Testis (tissue), 2 donors: ENCODE data around the gene MLLT11.

ENCODE experiments used
- POLR2A ChIP-seq: fragments of 450-650 bp; IDR thresholded peaks from one replicate; pipeline ENCODE4 v1.6.1; 2017; ENCODE audit warnings: antibody characterized with exemption, mild to moderate bottlenecking, moderate library complexity
- TF ChIP-seq, protein P1 (sequence below), 3 experiments: fragments of 450-650 bp in 2 of 3; fragments of 200-600 bp in 1 of 3; sonication (generic) in 1 of 3; IDR thresholded peaks; one replicate each; pipeline ENCODE4 v1.5.1; 2016 to 2019; ENCODE audit warnings: antibody characterized with exemption in 3 of 3, mild to moderate bottlenecking in 2 of 3, moderate library complexity in 1 of 3

DNA sequence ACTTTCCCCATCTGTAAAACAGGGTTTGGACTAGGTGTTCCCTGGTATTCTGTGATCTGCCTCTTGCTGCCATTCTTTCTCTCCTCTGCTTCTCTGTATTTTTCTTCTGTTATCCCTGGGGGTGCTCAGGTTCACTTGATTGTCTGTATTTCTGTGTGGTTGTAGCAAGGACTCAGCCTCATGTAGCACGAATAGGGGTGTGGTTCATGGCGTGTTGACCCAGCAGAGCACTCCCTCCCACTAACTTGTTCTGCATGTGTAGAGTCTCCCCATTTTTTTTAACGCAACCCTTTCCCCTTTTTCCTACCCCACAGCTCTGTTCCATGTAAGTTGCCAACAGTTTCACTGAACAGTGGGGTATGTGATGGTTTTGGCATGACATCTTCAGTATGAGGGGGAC is 25.0 kb upstream of the MLLT11 start:
- TF ChIP-seq, protein P1, sequence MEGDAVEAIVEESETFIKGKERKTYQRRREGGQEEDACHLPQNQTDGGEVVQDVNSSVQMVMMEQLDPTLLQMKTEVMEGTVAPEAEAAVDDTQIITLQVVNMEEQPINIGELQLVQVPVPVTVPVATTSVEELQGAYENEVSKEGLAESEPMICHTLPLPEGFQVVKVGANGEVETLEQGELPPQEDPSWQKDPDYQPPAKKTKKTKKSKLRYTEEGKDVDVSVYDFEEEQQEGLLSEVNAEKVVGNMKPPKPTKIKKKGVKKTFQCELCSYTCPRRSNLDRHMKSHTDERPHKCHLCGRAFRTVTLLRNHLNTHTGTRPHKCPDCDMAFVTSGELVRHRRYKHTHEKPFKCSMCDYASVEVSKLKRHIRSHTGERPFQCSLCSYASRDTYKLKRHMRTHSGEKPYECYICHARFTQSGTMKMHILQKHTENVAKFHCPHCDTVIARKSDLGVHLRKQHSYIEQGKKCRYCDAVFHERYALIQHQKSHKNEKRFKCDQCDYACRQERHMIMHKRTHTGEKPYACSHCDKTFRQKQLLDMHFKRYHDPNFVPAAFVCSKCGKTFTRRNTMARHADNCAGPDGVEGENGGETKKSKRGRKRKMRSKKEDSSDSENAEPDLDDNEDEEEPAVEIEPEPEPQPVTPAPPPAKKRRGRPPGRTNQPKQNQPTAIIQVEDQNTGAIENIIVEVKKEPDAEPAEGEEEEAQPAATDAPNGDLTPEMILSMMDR (IDR thresholded peaks at IDR 0.05), result no peak
- no peak for TF ChIP-seq POLR2A
